Lower leg skin (tissue), 3 donors: ENCODE results near the gene GOLPH3.

Experiments
- CTCF ChIP-seq, 3 donors: fragments of 450-650 bp; IDR thresholded peaks; one replicate each; pipeline ENCODE4 v1.5.1; 2016; ENCODE audit warnings: antibody characterized with exemption in 3 of 3, mild to moderate bottlenecking in 3 of 3, moderate library complexity in 2 of 3
- POLR2A ChIP-seq, 2 donors: fragments of 450-650 bp; IDR thresholded peaks; one replicate each; pipeline ENCODE4 v1.6.1; 2016 to 2017; ENCODE audit warnings: antibody characterized with exemption in 2 of 2, mild to moderate bottlenecking in 1 of 2, moderate library complexity in 1 of 2

GRCh38 chr5:32135086-32135485 is 39.0 kb downstream of the GOLPH3 start:
- TF ChIP-seq CTCF (IDR thresholded peaks at IDR 0.05) (no peak), POLR2A (IDR thresholded peaks at IDR 0.05) (no peak)
